Activated naive CD4-positive, alpha-beta T cell treated with anti-CD3 and anti-CD28 coated beads for 36 hours (primary cell): ENCODE results near the gene RBFOX1. TPM values are rescaled to one million over a fixed set of nuclear protein-coding genes. Genes with fewer than 3 reads are reported as not detected.

ENCODE experiments used
- CTCF ChIA-PET: fragments of 350-600 bp; sonication (Branson Sonifier 250); formaldehyde crosslinking; loops from one replicate; lab custom pipeline; 2021; ENCODE audit warnings: antibody characterized with exemption; lab: Charles Lee
- DNase-seq: peaks from one replicate; pipeline ENCODE4 v3.0.0-alpha.2; 2020
- H3K27ac Mint-ChIP-seq: one replicate; pipeline ENCODE4 v1.8.0; 2021; ENCODE audit warnings: mild to moderate bottlenecking, mixed read lengths
- H3K27me3 Mint-ChIP-seq: one replicate; pipeline ENCODE4 v1.8.0; 2021; ENCODE audit warnings: low read depth, mixed read lengths
- H3K36me3 Mint-ChIP-seq: one replicate; pipeline ENCODE4 v1.8.0; 2021; ENCODE audit warnings: low read depth, mixed read lengths
- H3K4me1 Mint-ChIP-seq: one replicate; pipeline ENCODE4 v1.8.0; 2021; ENCODE audit warnings: low read depth, mixed read lengths
- H3K4me3 Mint-ChIP-seq: one replicate; pipeline ENCODE4 v1.8.0; 2021; ENCODE audit warnings: mild to moderate bottlenecking, moderate library complexity, mixed read lengths
- H3K9me3 Mint-ChIP-seq: one replicate; pipeline ENCODE4 v1.8.0; 2021; ENCODE audit warnings: mixed read lengths
- intact Hi-C: fragments of 100-400 bp; cut with micrococcal nuclease; formaldehyde crosslinking; loops from one replicate; pipeline ENCODE4 v1.15.1; 2023
- total RNA-seq, 2 experiments: library from RNA; stranded (reverse); gene quantifications; one replicate each; pipeline ENCODE4 v1.2.3, GENCODE V29; 2021

RBFOX1 gene
- total RNA-seq, 2 experiments from 2014 or later = not detected

GRCh38 chr16:7581175-7581574 lies 248.5 kb downstream of the RBFOX1 start:
- Mint-ChIP-seq H3K36me3 (no peaks in the 10 kb centered on the region), H3K27me3 (no peaks in the 10 kb centered on the region), H3K27ac (no peak overlapping the region), H3K9me3 (peaks cover 9% of the 10 kb centered on the region), H3K4me3 (no peak overlapping the region), H3K4me1 (no peaks in the 10 kb centered on the region)
- intact Hi-C loops = no loop called here
- no peak for DNase-seq
- CTCF ChIA-PET = no interaction called here

GRCh38 chr16:7583396-7583795 lies 250.8 kb downstream of the RBFOX1 start:
- Mint-ChIP-seq H3K9me3 (peaks cover 9% of the 10 kb centered on the region), H3K36me3 (no peaks in the 10 kb centered on the region), H3K4me3 (no peak overlapping the region), H3K4me1 (no peaks in the 10 kb centered on the region), H3K27ac (no peak overlapping the region), H3K27me3 (no peaks in the 10 kb centered on the region)
- CTCF ChIA-PET = no interaction called here
- intact Hi-C loops = no loop called here
- DNase-seq = no peak

- H3K27ac Mint-ChIP-seq = no peak overlapping the region
- H3K36me3 Mint-ChIP-seq = no peaks in the 10 kb centered on the region
- H3K4me1 Mint-ChIP-seq = no peaks in the 10 kb centered on the region
- no peak for DNase-seq
- intact Hi-C loops = no loop called here
- no peak overlapping the region for H3K4me3 Mint-ChIP-seq
- CTCF ChIA-PET = no interaction called here
- no peaks in the 10 kb centered on the region for H3K27me3 Mint-ChIP-seq
- H3K9me3 Mint-ChIP-seq = peaks cover 7% of the 10 kb centered on the region
These were observed 251.9 kb downstream of the RBFOX1 start for GRCh38 chr16:7584561-7584960.

GRCh38 chr16:7585705-7586104 lies 253.1 kb downstream of the RBFOX1 start:
- Mint-ChIP-seq H3K27ac (no peak overlapping the region), H3K4me3 (no peak overlapping the region), H3K27me3 (no peaks in the 10 kb centered on the region), H3K9me3 (peaks cover 2% of the 10 kb centered on the region), H3K4me1 (no peaks in the 10 kb centered on the region), H3K36me3 (no peaks in the 10 kb centered on the region)
- intact Hi-C loops = no loop called here
- CTCF ChIA-PET = no interaction called here
- DNase-seq = no peak

GRCh38 chr16:7590934-7591333 lies 258.3 kb downstream of the RBFOX1 start:
- DNase-seq = no peak
- intact Hi-C loops = no loop called here
- Mint-ChIP-seq H3K36me3 (no peaks in the 10 kb centered on the region), H3K9me3 (peaks cover 6% of the 10 kb centered on the region), H3K27ac (no peak overlapping the region), H3K4me3 (no peak overlapping the region), H3K27me3 (no peaks in the 10 kb centered on the region), H3K4me1 (no peaks in the 10 kb centered on the region)
- CTCF ChIA-PET = interaction anchor here (0.6 kb wide), 1 partner anchor 364 kb away, joined by 4 read pairs; no protein-coding TSS in a partner anchor

GRCh38 chr16:7596308-7596707 lies 263.7 kb downstream of the RBFOX1 start:
- no peak overlapping the region for H3K4me3 Mint-ChIP-seq
- H3K36me3 Mint-ChIP-seq = no peaks in the 10 kb centered on the region
- intact Hi-C loops = no loop called here
- CTCF ChIA-PET = no interaction called here
- no peak for DNase-seq
- H3K27ac Mint-ChIP-seq = no peak overlapping the region
- H3K4me1 Mint-ChIP-seq = no peaks in the 10 kb centered on the region
- no peaks in the 10 kb centered on the region for H3K27me3 Mint-ChIP-seq
- H3K9me3 Mint-ChIP-seq = peaks cover 7% of the 10 kb centered on the region

GRCh38 chr16:7597677-7598076 lies 265.0 kb downstream of the RBFOX1 start:
- no peak overlapping the region for H3K27ac Mint-ChIP-seq
- no peaks in the 10 kb centered on the region for H3K27me3 Mint-ChIP-seq
- intact Hi-C loops = no loop called here
- H3K4me3 Mint-ChIP-seq = no peak overlapping the region
- H3K9me3 Mint-ChIP-seq = peaks cover 7% of the 10 kb centered on the region
- no peaks in the 10 kb centered on the region for H3K36me3 Mint-ChIP-seq
- no peaks in the 10 kb centered on the region for H3K4me1 Mint-ChIP-seq
- CTCF ChIA-PET = no interaction called here
- no peak for DNase-seq

GRCh38 chr16:7601100-7601499 lies 268.5 kb downstream of the RBFOX1 start:
- no peak overlapping the region for H3K4me3 Mint-ChIP-seq
- no peaks in the 10 kb centered on the region for H3K36me3 Mint-ChIP-seq
- H3K4me1 Mint-ChIP-seq = no peaks in the 10 kb centered on the region
- CTCF ChIA-PET = no interaction called here
- DNase-seq = no peak
- H3K27ac Mint-ChIP-seq = no peak overlapping the region
- H3K9me3 Mint-ChIP-seq = peaks cover 7% of the 10 kb centered on the region
- intact Hi-C loops = no loop called here
- H3K27me3 Mint-ChIP-seq = no peaks in the 10 kb centered on the region

GRCh38 chr16:7602291-7602950 lies 269.8 kb downstream of the RBFOX1 start:
- CTCF ChIA-PET = no interaction called here
- Mint-ChIP-seq H3K9me3 (peaks cover 4% of the 10 kb centered on the region), H3K27me3 (no peaks in the 10 kb centered on the region), H3K27ac (no peak overlapping the region), H3K4me3 (no peak overlapping the region), H3K4me1 (no peaks in the 10 kb centered on the region), H3K36me3 (no peaks in the 10 kb centered on the region)
- intact Hi-C loops = no loop called here
- DNase-seq = no peak

- Mint-ChIP-seq H3K4me1 (no peaks in the 10 kb centered on the region), H3K36me3 (no peaks in the 10 kb centered on the region), H3K27me3 (no peaks in the 10 kb centered on the region), H3K9me3 (peaks cover 5% of the 10 kb centered on the region), H3K27ac (no peak overlapping the region), H3K4me3 (no peak overlapping the region)
- intact Hi-C loops = no loop called here
- DNase-seq = no peak
- CTCF ChIA-PET = no interaction called here
These were observed 273.2 kb downstream of the RBFOX1 start for GRCh38 chr16:7605812-7606211.

GRCh38 chr16:7612671-7613070 lies 280.0 kb downstream of the RBFOX1 start:
- Mint-ChIP-seq H3K36me3 (peaks cover 1% of the 10 kb centered on the region), H3K27ac (no peak overlapping the region), H3K27me3 (no peaks in the 10 kb centered on the region), H3K4me3 (no peak overlapping the region), H3K4me1 (no peaks in the 10 kb centered on the region), H3K9me3 (peaks cover 14% of the 10 kb centered on the region)
- no peak for DNase-seq
- intact Hi-C loops = no loop called here
- CTCF ChIA-PET = no interaction called here

- H3K4me3 Mint-ChIP-seq = no peak overlapping the region
- no peak overlapping the region for H3K27ac Mint-ChIP-seq
- H3K9me3 Mint-ChIP-seq = peaks cover 14% of the 10 kb centered on the region
- DNase-seq = no peak
- H3K36me3 Mint-ChIP-seq = peaks cover 1% of the 10 kb centered on the region
- no peaks in the 10 kb centered on the region for H3K27me3 Mint-ChIP-seq
- no peaks in the 10 kb centered on the region for H3K4me1 Mint-ChIP-seq
- CTCF ChIA-PET = no interaction called here
- intact Hi-C loops = no loop called here
These were observed 280.9 kb downstream of the RBFOX1 start for GRCh38 chr16:7613518-7613917.

- no peak for DNase-seq
- Mint-ChIP-seq H3K27me3 (no peaks in the 10 kb centered on the region), H3K36me3 (peaks cover 1% of the 10 kb centered on the region), H3K27ac (no peak overlapping the region), H3K9me3 (peaks cover 13% of the 10 kb centered on the region), H3K4me1 (no peaks in the 10 kb centered on the region), H3K4me3 (no peak overlapping the region)
- intact Hi-C loops = no loop called here
- CTCF ChIA-PET = no interaction called here
These were observed 281.6 kb downstream of the RBFOX1 start for GRCh38 chr16:7614021-7614795.
